Femur (tissue), 1 donor: Measurements from ENCODE around the gene PBXIP1.
"Not testable (repeated sequence)": the region's sequence is repeated elsewhere in the genome, so short reads cannot be mapped to it uniquely, and the experiment has no call there.

Experiments used
- DNase-seq: peaks from one replicate; pipeline ENCODE4 v3.0.0-alpha.2; 2017

Gene PBXIP1

GRCh38 chr1:154935749-154936554 lies 19.9 kb downstream of the PBXIP1 start:
- no peak for DNase-seq

DNA sequence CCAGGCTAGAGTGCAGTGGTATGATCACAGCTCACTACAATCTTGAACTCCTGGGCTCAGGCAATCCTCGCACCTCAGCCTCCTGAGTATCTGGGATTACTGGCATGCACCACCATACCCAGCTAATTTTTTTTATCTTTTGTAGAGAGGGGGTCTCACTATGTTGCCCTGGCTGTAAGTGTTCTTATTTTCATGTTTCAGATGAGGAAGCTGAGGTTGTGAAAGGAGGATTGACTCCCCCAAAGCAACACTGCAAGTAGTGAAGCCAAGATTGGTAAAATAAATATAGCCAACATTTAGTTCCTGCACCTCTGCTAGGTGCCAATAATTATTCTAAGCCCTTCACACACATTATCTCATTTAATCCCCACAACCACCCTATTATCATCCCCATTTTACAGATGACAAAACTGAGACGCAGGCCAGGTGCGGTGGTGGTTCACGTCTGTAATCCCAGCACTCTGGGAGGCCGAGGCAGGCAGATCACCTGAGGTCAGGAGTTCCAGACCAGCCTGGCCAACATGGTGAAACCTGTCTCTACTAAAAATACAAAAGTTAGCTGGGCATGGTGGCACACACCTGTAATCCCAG lies 21.4 kb downstream of the PBXIP1 start:
- no peak for DNase-seq

DNA sequence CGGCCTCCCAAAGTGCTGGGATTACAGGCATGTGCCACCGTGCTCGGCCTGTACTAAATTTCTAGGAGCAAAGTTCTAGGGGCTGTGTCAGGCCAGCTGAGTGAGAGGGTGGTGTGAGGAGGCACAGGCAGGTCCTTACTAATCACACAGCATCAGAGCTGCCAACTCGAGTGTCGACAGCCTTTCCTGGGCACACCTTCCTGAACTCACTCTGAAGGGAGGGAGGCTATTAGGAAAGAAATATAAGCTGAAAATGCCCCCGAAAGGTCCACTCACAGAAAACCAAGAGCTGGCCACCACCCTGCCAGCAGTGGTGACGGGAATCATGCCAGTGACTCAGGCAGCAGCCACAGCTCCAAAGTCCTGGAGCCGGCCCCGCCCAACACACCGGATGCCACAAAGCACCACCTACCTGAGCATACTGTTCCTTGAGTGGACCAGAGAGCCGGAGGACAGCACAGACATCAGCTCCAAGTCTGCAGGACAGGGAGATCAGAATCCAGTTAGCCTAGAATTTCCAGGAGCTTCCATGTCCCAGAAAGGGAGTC lies 23.9 kb downstream of the PBXIP1 start:
- no peak for DNase-seq

DNA sequence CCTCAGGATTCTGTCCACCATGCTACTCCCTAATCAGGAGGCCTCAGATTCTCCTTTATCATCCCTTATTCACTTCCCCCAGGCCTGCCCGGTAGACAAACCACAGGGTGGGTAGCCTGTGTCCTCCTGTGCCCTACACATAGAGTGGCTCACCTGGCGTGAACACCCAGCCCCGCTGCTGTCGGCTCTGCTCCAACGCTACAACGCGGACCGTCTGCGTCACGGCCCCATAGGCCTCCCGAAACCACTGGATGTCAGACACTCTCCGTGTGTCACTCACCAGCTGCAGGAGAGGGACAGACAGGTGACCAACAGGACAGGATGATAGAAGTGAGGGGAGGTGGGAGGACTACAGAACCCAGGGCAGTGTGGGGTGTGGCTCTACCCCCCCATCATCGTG lies 29.7 kb downstream of the PBXIP1 start:
- DNase-seq, result no peak

GRCh38 chr1:154925335-154926170 lies 30.3 kb downstream of the PBXIP1 start:
- DNase-seq, result no peak

DNA sequence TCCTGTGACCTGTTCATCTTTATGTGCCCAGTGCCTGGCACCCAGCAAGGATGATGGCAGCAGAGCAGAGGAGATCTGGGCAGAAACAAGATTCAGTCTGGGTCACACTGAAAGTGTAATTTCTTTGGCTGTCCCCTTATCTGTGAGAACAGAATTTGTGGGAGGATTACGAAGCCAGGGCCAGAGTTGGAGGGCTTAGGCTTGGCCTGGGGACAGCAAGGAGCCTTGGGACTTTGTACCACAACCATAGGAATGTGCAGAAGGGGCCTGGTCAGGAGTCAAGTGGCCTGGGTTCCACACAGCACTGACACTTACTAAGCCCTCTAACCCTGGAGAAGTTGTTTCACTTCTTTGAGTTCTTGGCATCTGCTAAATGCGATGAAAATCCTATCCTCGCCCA lies 32.2 kb downstream of the PBXIP1 start:
- DNase-seq, result no peak

DNA sequence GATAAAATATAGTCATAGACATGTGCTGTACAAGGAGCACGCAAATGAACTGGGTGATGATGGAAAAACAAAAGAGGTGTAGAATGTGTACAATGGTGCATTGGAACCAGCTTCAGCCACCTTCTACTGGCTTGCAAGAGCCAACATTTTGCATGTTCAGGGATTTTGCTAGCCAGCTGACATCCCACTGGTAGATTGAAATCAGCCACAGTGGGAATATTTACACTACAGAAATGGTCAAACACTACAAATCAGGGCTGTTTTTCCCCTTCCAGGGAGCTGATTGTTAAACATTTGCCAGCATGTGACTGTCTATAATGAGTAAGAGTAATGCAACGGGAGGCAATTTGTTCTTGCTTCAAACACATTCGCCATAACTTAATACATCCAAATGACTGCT lies 42.6 kb downstream of the PBXIP1 start:
- no peak for DNase-seq

DNA sequence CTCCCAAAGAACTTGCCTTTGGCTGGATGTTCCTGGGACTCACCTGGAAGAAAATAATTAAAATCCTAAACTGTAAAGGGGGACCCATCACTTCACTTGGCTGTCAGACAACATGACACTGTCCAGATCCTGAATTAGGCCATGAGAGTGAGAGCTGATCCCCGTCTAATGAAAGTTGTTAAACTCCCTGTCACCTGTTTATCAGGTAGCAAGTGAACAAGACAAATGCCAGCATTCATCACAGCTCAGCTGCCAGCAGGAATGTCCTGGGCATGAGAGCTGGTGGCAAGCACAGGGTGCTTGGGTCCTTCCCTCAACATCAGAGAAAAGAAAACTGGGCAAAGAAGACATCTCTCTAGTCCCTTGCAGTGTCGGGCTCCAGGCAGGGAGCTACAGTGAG lies 43.1 kb downstream of the PBXIP1 start:
- no peak for DNase-seq

DNA sequence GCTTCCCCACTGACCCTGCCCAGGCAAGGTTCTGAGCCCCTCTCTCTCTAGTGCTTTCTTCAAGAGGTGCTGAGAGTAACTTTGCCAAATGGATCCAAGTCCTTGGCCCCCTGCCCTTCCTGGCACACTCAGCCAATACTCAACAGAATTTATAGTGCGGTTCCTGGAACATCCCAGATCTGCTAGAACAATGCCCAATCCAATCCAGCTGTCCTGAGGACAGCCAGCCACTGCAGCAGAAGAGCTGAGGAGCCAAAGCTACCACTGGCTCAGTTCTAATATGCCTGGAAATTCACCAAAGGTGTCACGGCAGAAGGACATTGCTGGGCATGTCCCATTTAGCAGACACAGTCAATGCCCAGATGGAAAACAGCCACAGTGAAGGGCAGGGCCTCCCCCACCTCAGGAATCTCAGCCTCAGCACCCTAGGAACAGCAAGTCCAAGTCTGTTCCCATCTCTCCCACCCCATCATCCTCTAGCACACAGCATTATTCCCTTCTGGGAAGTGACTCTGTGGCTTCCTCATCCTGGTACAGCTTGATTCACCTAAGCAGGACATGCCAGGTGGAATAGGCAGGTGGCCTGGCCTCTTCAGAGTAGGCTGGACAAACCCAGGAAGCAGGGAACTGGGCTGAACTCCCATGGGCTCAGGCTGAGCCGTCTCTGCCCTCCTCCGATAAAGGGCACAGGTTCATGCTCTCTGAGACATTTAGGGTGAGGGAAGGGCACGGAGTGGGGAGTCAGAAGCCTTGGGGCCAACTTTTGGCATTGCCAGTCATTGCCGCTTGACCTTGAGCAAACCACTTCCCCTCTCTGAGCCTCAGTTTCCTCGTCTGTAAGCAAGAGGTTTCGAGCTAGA lies 44.0 kb downstream of the PBXIP1 start:
- DNase-seq, result no peak

DNA sequence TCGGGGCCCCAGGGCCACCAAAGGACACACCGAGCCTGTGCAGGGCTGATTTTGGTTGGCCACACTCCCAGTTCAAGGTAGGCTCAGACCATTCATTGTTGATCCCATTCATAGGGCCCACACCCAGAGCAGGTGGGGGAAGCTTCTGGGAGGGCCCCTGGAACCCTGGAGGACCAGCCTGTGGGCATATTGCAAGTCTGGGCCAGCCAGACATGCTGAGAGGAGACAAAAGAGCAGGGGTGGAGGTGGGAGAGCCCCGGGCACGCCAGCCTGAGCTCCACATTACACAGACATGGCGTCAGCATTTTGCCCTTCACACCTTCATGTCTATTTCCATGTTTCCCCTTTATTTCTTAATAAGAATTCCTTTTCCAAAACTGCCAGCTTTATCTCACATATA lies 45.0 kb downstream of the PBXIP1 start:
- DNase-seq, result no peak

DNA sequence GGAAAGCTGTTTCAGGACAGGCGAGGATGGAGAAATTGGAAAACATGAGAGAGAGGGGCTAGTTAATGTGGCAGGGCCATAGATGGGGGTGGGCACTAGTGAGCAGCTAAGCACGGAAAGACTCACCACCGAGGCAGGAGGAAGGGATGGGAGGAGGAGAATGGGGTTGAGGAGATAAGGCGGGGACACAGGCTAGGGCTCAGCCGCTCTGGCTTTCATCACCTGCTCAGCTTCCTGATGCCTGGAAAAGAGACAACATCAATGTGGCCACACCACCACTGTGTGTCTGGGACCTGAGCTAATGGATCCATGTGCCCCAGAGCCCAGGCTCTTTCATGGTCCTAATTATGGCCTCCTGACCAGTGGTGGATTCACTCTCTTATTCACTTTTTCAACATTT lies 47.0 kb downstream of the PBXIP1 start:
- no peak for DNase-seq

- not testable (repeated sequence) for DNase-seq
These were observed 47.8 kb downstream of the PBXIP1 start for GRCh38 chr1:154908129-154908528.

- no peak for DNase-seq
These were observed 49.2 kb downstream of the PBXIP1 start for GRCh38 chr1:154906621-154907081.

DNA sequence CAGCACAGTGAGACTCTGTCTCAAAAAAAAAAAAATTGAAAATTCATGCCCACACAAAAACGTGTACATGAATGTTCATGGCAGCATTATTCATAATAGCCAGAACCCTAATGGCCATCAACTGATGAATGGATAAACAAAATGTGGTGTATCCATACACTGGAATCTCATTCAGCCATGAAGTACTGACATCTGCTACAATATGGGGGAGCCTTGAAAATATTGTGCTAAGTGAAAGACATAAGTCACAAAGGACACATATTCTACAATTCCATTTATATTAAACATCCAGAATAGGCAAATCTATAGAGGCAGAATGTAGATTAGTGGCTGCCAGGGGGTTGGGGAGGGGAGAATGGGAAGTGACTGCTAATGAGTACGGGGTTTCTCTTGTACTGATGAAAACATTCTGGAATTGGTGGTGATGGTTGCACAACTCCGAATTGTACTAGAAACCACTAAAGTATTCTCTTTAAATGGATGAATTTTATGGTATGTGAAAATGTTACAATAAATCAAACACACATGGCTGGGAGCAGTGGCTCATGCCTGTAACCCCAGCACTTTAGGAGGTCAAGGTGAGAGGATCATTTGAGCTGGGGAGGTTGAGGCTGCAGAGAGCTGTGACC lies 52.8 kb downstream of the PBXIP1 start:
- DNase-seq, result no peak

- no peak for DNase-seq
These were observed 54.3 kb downstream of the PBXIP1 start for GRCh38 chr1:154901591-154901990.

DNA sequence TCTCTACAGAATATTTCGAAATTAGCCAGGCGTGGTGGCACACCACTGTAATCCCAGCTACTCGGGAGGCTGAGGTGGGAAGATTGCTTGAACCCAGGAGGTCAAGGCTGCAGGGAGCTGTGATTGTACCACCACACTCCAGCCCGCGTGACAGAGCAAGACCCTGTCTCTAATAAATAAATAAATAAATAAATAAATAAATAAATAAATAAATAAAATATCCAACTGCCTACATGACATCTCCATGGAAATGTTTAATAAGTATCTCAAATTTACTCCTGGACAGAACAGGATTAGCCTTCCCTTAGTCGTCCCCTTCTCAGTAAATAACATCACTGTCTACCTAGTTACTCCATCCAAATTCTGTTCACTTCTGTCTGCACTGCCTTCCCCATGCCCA lies 56.9 kb downstream of the PBXIP1 start:
- DNase-seq, result no peak

- no peak for DNase-seq
These were observed 59.1 kb downstream of the PBXIP1 start for GRCh38 chr1:154896771-154897286.

DNA sequence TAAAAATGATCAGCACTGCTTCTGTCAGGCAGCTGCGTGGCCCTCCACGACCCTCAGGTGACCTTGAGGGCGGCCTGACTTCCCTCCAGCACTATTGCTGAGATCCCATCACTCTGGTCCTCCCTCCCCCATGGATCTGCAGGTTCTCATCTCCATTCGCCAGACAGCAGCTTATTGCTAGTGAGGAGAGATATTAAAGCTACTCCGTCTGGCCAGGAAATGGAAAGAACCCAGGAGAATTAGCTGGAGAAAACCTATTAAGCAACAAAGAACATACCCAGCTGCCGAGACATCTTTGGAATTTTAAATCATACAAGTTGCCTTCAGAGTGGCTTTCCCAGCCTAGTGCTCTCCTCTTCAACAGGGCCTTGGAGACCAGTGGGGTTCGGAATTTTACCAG lies 60.1 kb downstream of the PBXIP1 start:
- no peak for DNase-seq
